Activated CD4-positive, alpha-beta T cell treated with anti-CD3 and anti-CD28 coated beads for 48 hours (primary cell): ENCODE measurements around the gene SORBS2.

Experiments
- DNase-seq: peaks from one replicate; pipeline ENCODE4 v3.0.0-alpha.2; 2020

SORBS2 gene

GRCh38 chr4:185541251-185541727 lies 270.7 kb downstream of the SORBS2 start:
- no peak for DNase-seq

DNA sequence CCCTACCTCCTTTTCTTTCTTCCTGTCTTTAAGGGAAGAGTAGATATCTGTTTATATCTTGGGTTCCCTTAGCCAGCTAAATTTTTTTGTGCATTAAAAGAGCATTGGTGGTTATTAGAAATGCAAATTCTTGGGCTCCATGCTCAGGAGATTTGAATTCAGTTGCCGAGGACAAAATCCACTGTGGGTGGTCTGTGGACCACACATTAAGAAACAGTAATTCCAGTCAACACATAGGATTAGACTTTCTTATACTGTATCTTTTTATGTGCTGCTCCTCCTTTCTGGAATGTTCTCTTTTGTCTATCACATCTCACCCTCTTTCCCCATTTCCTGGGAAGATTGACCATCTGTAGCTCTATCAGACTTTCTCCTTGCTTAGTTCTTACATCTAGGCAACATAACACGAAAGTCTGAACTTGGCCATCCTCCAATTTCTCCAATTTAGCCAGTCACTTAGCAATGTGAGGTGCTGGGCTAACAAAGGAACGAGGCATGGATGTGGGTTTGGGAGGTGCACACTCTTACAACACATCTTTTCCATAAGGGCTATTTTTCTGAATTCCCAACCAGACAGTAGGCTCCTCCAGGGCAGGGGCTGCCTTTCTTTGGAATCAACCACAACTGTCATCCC lies 271.4 kb downstream of the SORBS2 start:
- no peak for DNase-seq

GRCh38 chr4:185540040-185540439 lies 272.0 kb downstream of the SORBS2 start:
- DNase-seq, result no peak

GRCh38 chr4:185538806-185539205 lies 273.2 kb downstream of the SORBS2 start:
- DNase-seq, result no peak

DNA sequence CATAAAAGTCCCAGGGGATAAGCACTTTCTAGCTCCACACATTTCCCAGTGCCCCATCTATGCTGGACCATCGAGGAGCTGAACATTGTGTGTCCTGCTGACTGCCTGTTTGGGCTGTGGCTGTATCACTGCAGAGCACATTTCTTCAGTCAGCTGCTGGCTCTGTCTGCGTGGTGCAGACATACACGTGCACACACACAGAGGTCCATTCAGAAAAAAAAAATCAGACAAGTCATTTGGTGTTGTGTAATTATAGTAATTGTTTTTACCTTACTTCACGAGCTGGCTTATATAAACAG lies 275.6 kb downstream of the SORBS2 start:
- no peak for DNase-seq

DNA sequence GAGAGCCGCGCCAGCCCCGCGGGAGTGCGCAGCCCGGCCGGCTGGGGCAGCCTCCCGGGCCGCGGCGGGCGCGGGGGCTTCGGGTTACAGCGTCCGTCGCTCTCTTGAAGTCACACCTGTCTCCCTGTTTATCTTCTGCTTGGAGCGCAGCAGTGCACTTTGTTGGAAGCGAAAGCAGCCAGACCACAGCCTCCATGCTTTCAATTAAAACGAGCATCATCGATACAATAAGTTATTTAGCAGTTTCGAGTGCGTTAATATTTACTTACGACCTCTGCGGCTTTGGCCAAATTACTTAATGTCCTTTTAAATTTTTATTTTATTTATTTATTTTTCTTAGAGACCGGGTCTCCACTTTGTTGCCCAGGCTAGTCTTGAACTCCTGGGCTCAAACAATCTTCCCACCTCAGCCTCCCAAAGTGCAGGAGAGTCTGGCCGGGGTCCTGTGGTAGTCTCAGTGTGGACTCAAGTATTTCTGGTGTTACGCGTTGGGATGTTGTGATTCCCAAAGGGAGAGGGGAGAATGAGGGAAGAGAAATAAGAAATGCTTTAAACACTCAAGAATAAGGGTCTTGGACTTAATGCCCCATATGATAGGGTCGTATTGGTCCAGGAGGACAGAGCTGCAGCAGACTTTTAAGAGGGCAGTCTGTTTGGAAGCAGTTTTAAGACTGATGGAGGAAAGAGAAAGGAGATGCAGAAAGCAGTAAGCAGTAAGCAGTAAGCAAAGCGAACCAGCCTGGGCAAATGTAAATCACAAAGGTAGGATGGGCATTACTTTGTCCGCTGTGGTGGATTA lies 276.2 kb downstream of the SORBS2 start:
- DNase-seq, result no peak
